Testis (tissue), 3 donors: ENCODE measurements around the gene ID1. TPM values are rescaled to one million over a fixed set of nuclear protein-coding genes. Genes with fewer than 3 reads are reported as not detected.

Source experiments
- DNase-seq: peaks from one replicate; pipeline ENCODE4 v3.0.0-alpha.2; 2019
- H3K27ac ChIP-seq, 2 donors: fragments of 200-600 bp; sonication (generic); one replicate each; pipeline ENCODE4 v1.5.1; 2019
- H3K27me3 ChIP-seq: fragments of 200-600 bp; sonication (generic); one replicate; pipeline ENCODE4 v1.5.1; 2019
- H3K36me3 ChIP-seq: fragments of 200-600 bp; sonication (generic); one replicate; pipeline ENCODE4 v1.5.1; 2017; ENCODE audit warnings: low read depth; ENCODE audit errors: missing control alignments
- H3K4me1 ChIP-seq: fragments of 200-600 bp; sonication (generic); one replicate; pipeline ENCODE4 v1.5.1; 2019
- H3K4me3 ChIP-seq, 2 donors: fragments of 200-600 bp; sonication (generic); one replicate each; pipeline ENCODE4 v1.5.1; 2017 to 2019
- H3K9me3 ChIP-seq: fragments of 200-600 bp; sonication (generic); one replicate; pipeline ENCODE4 v1.5.1; 2017
- POLR2A ChIP-seq: fragments of 450-650 bp; IDR thresholded peaks from one replicate; pipeline ENCODE4 v1.6.1; 2017; ENCODE audit warnings: antibody characterized with exemption, mild to moderate bottlenecking, moderate library complexity
- WGBS, 2 donors: methylation state at CpG; one replicate each; pipeline ENCODE4 v1.1.5; 2018; 5-methylcytosine and 5-hydroxymethylcytosine counted together
- intact Hi-C: fragments of 100-400 bp; cut with DNase I; formaldehyde crosslinking; loops from one replicate; pipeline ENCODE4 v1.15.1; 2023; ENCODE audit warnings: low total_unique reads
- polyA plus RNA-seq: library from polyadenylated mRNA; stranded (reverse); fragments of 350-450 nt; fragmentation: Illumina TruSeq; extraction: RNeasy Lipid Tissue Mini Kit (QIAGEN cat#74804); gene quantifications from one replicate; pipeline ENCODE4 v1.2.3, GENCODE V29; 2014; ENCODE audit warnings: low read depth, low replicate concordance; ENCODE audit not compliant: insufficient read depth
- total RNA-seq, 2 donors: library from RNA; depleted of rRNA; stranded (reverse); fragments of >200 nt; gene quantifications; one replicate each; pipeline ENCODE4 v1.2.3, GENCODE V29; 2016
- TF ChIP-seq, protein P1 (sequence below), 3 experiments: fragments of 450-650 bp in 2 of 3; fragments of 200-600 bp in 1 of 3; sonication (generic) in 1 of 3; IDR thresholded peaks; one replicate each; pipeline ENCODE4 v1.5.1; 2016 to 2019; ENCODE audit warnings: antibody characterized with exemption in 3 of 3, mild to moderate bottlenecking in 2 of 3, moderate library complexity in 1 of 3

ID1 gene
- total and polyA plus RNA-seq, 3 donors from 2014 or later: 18.7 to 128 (median 124) TPM

DNA sequence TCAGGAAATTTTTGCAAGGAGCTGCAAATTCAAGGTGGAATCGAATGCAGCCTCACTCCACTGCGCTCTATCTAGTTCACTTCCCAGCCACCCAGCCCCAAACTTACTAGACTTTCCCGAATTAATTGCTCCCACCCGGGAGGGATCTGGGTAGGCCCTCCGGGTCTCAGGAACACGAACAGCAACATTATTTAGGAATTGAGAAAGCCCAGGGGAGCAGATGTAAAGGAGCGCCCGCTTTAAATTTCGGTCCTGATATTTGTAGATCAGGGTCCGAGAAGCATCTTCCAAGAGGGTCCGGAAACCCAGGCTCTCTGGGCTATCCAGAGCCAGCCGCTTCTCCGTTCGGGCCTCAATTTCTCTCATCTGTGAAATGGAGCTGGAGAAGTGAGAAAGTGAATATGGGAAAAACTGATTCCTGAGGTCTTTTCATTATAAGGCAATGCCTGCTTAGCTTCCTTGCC lies 490 bp upstream of the ID1 start:
- WGBS, 2 donors: 1 to 3% methylated on average over 14 of the region's 14 CpGs
- Histone ChIP-seq H3K36me3 (no peaks in the 10 kb centered on the region), H3K4me3 (peak overlapping the region; percentile 58 to 60), H3K27ac (peak overlapping the region in 1 of 2 donors; percentile 67), H3K27me3 (no peaks in the 10 kb centered on the region), H3K4me1 (peaks cover 16% of the 10 kb centered on the region), H3K9me3 (no peaks in the 10 kb centered on the region)
- TF ChIP-seq POLR2A: no peak
- TF ChIP-seq, protein P1, sequence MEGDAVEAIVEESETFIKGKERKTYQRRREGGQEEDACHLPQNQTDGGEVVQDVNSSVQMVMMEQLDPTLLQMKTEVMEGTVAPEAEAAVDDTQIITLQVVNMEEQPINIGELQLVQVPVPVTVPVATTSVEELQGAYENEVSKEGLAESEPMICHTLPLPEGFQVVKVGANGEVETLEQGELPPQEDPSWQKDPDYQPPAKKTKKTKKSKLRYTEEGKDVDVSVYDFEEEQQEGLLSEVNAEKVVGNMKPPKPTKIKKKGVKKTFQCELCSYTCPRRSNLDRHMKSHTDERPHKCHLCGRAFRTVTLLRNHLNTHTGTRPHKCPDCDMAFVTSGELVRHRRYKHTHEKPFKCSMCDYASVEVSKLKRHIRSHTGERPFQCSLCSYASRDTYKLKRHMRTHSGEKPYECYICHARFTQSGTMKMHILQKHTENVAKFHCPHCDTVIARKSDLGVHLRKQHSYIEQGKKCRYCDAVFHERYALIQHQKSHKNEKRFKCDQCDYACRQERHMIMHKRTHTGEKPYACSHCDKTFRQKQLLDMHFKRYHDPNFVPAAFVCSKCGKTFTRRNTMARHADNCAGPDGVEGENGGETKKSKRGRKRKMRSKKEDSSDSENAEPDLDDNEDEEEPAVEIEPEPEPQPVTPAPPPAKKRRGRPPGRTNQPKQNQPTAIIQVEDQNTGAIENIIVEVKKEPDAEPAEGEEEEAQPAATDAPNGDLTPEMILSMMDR (IDR thresholded peaks at IDR 0.05): no peak
- intact Hi-C loops: no loop called here
- no peak for DNase-seq

DNA sequence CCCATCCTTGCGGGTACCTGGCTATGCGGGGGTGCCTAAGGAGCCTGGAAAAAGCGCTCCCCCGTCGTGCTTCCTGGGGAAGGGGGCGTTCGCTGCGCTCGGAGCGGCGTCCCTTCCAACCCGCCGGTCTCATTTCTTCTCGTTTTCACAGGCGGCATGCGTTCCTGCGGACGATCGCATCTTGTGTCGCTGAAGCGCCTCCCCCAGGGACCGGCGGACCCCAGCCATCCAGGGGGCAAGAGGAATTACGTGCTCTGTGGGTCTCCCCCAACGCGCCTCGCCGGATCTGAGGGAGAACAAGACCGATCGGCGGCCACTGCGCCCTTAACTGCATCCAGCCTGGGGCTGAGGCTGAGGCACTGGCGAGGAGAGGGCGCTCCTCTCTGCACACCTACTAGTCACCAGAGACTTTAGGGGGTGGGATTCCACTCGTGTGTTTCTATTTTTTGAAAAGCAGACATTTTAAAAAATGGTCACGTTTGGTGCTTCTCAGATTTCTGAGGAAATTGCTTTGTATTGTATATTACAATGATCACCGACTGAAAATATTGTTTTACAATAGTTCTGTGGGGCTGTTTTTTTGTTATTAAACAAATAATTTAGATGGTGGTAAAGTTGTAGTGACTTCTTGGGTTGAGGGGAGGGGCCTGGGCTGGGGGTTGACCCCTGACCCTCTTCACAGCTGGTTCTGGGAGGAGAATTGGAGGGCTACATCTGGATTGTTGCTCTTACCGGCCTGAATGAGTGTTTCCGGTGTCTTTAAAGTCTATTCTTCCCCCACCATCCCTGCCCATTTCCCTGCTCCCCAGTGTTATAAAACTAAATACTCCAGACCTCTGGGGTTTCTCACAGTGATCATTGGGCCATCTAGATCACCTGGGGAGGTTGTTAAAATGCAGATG lies 1.1 kb downstream of the ID1 start:
- Histone ChIP-seq H3K4me1 (peaks cover 16% of the 10 kb centered on the region), H3K27me3 (no peaks in the 10 kb centered on the region), H3K27ac (peak overlapping the region in 1 of 2 donors; percentile 67), H3K9me3 (no peaks in the 10 kb centered on the region), H3K36me3 (no peaks in the 10 kb centered on the region), H3K4me3 (peak overlapping the region; percentile 58 to 60)
- DNase-seq: no peak
- intact Hi-C loops: no loop called here
- TF ChIP-seq POLR2A: no peak
- TF ChIP-seq, protein P1 (IDR thresholded peaks at IDR 0.05): no peak
- 11 to 14% methylated on average over 10 to 39 of the region's 39 CpGs for WGBS, 2 donors

DNA sequence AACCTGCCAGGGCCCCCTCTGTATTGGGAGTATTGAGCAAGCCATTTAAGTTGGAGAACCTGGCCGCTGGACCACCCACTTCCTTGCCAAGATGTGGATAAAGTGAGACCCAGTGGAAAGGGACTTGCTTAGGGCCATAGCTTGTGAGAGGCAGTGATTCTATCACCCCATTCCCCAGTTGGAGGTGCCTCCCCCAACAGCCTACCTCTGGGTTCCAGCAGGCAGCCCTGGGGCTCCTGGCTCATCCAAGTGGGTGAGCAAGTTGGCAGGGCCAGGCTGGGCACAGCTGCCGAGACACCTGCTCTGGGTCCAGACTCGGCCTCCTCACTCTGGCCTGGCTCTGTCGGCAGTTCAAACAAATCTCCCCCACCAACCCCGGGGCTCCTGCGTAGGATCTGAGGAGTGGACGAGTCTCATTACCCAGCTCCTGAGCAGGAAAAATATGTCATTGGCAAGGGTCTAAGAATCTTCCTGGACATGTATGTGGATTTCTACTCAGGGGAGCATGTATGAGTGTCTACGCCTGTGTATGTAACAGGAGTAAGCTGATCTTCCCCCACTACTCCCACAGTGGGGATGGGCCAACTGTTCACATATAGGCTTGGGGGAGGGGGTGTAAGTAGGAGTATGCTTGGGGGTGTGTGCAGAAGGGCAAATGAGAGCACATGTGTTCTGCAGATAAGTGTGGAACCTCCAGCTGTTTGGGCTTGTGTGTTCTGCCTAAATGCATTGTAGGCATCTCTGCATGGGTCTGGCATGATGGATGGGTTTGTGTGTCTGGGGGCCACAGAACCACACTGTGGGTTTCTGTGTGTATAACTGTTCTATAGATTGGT lies 1.9 kb downstream of the ID1 start:
- no peaks in the 10 kb centered on the region for H3K36me3 ChIP-seq
- H3K4me3 ChIP-seq: peak overlapping the region; percentile 58 to 60
- peaks cover 16% of the 10 kb centered on the region for H3K4me1 ChIP-seq
- DNase-seq: no peak
- H3K27me3 ChIP-seq: no peaks in the 10 kb centered on the region
- H3K9me3 ChIP-seq: no peaks in the 10 kb centered on the region
- no peak for TF ChIP-seq POLR2A
- TF ChIP-seq, protein P1 (IDR thresholded peaks at IDR 0.05): no peak
- intact Hi-C loops: no loop called here
- 48 to 73% methylated on average over 6 to 8 of the region's 8 CpGs for WGBS, 2 donors
- peak overlapping the region in 1 of 2 donors; percentile 67 for H3K27ac ChIP-seq

DNA sequence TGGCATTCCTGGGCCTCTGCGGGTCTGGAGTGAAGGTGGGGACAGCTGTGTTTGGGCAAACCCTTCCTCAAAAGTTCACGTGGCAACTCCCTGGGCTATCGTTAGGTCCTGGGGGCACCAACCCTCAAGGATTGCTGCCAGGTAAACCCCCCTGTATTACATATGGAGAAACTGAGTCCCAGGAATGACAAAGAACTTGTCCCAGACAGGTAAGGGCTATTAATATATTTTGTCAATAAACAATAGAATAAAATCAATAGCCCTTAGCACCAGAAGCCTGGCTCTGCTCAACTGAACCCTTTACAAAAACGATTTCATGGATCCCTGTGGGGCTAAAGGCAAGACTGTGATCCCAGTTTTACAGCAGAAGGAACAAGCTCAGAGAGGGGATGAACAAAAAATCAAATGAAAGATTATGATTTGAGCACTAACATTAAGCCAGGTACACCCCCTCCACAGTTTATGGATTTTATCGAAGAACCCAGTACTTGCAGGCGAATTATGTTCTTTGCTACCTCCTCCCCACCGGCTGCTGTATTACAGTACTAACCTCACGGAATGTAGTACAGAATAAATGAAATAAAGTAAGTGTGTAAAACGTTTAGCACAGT lies 2.7 kb downstream of the ID1 start:
- H3K4me1 ChIP-seq: peaks cover 16% of the 10 kb centered on the region
- DNase-seq: no peak
- no peak overlapping the region for H3K27ac ChIP-seq
- 37 to 46% methylated on average over 9 of the region's 9 CpGs for WGBS, 2 donors
- no peak for TF ChIP-seq POLR2A
- TF ChIP-seq, protein P1 (IDR thresholded peaks at IDR 0.05): no peak
- H3K9me3 ChIP-seq: no peaks in the 10 kb centered on the region
- intact Hi-C loops: no loop called here
- no peaks in the 10 kb centered on the region for H3K36me3 ChIP-seq
- peak overlapping the region in 1 of 2 donors; percentile 6 for H3K4me3 ChIP-seq
- H3K27me3 ChIP-seq: no peaks in the 10 kb centered on the region
